ENCODE results near the gene TMED1. TPM values are rescaled to one million over a fixed set of nuclear protein-coding genes. Genes with fewer than 3 reads are reported as not detected.
A peak's percentile ranks its signal among the peaks of the same experiment; 100 is the strongest.
"Not testable (repeated sequence)": the region's sequence is repeated elsewhere in the genome, so short reads cannot be mapped to it uniquely, and the experiment has no call there.

The TMED1 gene
- total RNA-seq, 1 donor from 2014 or later, result 30.2 TPM

DNA sequence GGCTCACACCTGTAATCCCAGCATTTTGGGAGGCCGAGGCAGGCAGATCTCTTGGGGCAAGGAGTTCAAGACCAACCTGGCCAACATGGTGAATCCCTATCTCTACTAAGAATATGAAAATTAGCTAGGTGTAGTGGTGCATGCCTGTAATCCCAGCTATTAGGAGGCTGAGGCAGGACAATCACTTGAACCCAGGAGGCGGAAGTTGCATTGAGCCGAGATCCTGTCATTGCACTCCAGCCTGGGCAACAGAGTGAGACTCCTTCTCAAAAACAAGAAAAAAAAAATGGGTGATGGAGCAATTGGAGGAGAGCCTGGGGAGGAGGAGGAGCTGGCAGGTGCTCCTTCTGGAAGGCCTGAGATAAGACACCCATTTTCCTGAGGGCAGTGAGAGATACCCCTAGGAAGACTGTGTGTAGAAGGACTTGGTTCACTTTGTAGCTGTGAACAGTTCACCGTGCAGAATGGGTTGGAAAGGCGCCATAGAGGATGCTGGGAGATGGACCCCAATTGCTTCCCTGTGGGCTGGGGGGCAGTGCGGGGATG, 26.6 kb upstream of the TMED1 start:
- DNase-seq (ENCODE audit: low spot score), result no peak

- DNase-seq (ENCODE audit: low spot score), result no peak
These were observed 25.2 kb upstream of the TMED1 start for GRCh38 chr19:10861103-10861651.

GRCh38 chr19:10858204-10858828, 22.3 kb upstream of the TMED1 start:
- no peak for DNase-seq (ENCODE audit: low spot score)

- not testable (repeated sequence) for DNase-seq (ENCODE audit: low spot score)
These were observed 20.9 kb upstream of the TMED1 start for GRCh38 chr19:10856899-10857298.

DNA sequence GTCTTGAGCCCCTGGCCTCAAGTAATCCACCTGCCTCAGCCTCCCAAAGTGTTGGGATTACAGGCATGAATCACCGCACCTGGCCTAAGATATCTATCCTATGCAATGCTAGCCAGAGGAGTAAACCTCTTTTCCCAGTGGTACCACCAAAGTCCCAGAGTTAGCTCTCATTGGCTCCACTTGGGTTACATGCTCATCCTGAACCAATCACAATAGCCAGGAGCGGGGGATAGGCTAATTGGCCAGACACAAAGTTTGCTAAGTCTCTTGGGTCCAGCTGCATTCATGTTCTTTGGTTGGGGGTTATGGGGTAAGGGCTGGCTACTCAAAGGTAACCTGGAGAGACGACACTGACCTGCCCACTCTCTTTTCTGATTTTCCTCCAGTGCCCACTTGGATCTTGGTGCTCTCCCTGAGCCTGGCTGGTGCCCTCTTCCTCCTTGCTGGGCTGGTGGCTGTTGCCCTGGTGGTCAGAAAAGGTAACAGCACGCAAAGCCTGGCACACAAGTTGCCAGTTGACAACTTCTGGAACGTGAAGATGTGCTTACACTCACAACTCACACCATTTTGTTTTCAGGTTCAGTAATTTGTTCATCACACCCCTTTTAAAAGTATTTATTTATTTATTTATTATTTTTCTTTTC, 20.0 kb upstream of the TMED1 start:
- no peak for DNase-seq (ENCODE audit: low spot score)

DNA sequence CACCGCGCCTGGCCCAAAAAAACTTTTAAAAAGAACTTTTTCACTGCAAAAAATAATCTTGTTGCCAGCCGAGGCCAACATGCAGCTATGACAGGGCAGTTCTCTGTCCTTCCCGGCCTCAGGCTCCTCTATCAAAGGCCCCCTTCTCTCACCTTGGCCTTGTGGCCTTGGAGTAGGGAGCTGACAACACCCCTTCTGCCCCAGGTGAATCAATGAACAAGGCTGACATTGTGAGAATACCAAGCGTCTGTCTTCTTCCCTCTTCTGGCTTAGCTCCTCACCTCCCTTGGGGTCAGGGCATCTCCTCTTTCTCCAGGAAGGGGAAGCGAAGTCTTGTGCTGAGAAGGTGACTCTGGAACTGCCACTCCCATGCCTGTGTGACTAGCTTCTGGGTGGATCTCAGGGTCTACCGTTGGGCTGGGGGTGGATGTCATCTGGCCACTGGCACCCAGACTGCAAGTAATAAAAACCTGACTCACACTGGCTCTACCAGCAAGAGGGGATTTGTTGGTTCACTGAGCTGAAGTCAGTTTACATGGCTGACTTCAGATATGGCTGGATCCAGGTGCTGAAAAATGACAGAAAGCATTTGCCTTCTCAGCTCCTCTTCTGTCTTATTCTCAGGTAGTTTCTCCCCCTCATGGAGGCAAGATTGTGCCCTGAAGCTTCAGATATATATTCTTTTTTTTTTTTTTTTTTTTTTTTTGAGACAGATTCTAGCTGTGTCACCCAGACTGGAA, 18.5 kb upstream of the TMED1 start:
- no peak for DNase-seq (ENCODE audit: low spot score)

- DNase-seq (ENCODE audit: low spot score), result no peak
These were observed 16.9 kb upstream of the TMED1 start for GRCh38 chr19:10852941-10853340.

DNA sequence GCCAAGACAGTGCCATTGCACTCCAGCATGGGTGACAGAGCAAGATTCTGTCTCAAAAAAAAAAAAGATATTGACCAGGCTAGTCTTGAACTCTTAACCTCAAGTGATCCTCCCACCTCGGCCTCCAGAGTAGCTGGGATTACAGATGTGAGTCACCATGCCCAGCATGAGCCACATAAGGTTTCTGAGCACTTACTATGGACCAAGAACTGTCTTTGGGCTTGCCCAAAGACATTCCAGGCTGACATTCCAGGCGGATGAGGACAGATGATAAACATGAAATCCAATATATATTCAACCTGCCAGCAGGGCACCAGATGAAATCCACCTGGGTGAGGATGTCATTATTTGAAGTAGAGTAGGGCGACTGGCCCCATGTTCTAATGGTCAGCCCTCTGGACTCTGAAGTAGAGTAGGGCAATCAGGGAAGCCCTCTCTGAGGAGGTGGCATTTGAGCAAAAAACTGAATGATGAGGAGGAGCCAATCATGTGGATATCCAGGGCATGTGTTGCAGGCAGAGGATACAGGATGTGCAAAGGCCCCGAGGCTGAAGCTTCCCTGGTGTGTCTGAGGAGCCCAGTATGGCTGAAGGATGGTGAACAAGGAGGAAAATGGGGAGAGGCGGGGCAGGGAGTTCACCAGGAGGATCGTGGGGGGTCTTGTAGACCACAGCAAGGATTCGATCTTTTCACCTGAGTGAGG, 16.2 kb upstream of the TMED1 start:
- no peak for DNase-seq (ENCODE audit: low spot score)

GRCh38 chr19:10850631-10851030, 14.6 kb upstream of the TMED1 start:
- DNase-seq (ENCODE audit: low spot score), result no peak

DNA sequence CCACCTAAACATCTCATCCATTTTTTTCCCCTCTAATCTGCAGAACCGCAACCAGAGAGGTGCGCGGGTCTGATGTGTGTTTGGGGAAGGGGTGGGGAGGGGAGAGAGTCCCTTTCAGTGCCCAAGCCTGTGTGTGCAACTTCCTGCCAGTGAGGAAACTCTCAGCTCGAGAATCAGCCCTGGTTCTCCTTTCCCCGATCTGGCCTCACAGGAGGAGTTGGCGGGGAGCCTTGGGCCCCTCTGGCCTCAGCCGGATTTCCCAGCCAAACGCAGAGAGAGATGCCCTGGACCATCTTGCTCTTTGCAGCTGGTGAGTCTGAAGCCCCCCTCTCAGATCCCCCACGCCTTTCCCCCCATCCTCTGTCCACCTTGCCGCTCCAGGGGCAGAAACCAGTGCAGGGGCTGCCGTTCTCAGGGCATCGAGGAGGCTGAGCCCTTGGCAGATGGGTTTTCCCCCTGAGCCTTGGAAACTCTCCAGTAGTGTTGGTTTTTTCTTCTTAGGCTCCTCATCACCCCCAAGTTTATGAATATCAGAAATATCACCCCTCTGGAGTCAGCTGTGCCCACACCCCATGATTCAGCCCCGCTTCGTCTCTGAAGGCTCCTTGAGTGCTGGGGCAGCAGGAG, 12.3 kb upstream of the TMED1 start, which contains the start of gene C19orf38:
Gene C19orf38 (plus strand): TSS at position 186 of the 627 bp plus-strand sequence. CDS start 94 bp downstream, at position 280.
- DNase-seq (ENCODE audit: low spot score), result no peak

DNA sequence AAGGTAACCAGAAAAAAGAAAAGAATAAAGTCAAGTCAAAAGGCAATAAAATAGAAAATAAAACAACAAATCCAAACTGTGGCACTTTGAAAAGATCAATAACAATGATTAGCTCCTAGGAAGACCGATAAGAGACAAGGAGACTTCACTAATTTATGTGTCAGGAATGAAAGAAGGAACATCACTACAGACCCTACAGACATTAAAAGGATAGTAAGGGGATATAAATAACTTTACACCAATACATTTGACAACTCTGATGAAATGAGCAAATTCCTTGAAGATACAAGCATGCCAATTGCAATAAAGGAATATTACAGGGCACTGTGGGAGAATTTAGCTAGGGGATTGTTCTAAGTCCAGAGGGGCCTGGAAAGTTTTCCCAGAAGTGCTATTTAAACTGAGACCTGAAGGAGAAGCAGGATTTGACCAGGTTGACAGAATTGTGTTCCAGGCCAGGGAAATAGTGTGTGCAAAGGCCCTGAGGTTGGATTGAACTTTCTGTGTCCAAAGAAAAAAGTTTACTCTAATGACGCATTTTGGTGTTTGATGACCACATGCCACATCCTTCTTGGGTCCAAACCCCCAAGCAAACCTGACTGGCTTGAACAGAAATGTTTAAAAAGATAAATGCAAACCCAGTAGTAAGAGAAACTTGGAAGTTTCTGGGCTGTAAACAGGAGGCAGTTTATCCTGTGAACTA, 10.6 kb upstream of the TMED1 start:
- no peak for DNase-seq (ENCODE audit: low spot score)

GRCh38 chr19:10842788-10843187, 6.8 kb upstream of the TMED1 start:
- no peak for DNase-seq (ENCODE audit: low spot score)

- DNase-seq (ENCODE audit: low spot score), result no peak
These were observed 3.4 kb upstream of the TMED1 start for GRCh38 chr19:10839114-10840050.

GRCh38 chr19:10838377-10838776, 2.4 kb upstream of the TMED1 start:
- DNase-seq (ENCODE audit: low spot score), result no peak

- not testable (repeated sequence) for DNase-seq (ENCODE audit: low spot score)
These were observed 1.6 kb upstream of the TMED1 start for GRCh38 chr19:10837649-10838048.

DNA sequence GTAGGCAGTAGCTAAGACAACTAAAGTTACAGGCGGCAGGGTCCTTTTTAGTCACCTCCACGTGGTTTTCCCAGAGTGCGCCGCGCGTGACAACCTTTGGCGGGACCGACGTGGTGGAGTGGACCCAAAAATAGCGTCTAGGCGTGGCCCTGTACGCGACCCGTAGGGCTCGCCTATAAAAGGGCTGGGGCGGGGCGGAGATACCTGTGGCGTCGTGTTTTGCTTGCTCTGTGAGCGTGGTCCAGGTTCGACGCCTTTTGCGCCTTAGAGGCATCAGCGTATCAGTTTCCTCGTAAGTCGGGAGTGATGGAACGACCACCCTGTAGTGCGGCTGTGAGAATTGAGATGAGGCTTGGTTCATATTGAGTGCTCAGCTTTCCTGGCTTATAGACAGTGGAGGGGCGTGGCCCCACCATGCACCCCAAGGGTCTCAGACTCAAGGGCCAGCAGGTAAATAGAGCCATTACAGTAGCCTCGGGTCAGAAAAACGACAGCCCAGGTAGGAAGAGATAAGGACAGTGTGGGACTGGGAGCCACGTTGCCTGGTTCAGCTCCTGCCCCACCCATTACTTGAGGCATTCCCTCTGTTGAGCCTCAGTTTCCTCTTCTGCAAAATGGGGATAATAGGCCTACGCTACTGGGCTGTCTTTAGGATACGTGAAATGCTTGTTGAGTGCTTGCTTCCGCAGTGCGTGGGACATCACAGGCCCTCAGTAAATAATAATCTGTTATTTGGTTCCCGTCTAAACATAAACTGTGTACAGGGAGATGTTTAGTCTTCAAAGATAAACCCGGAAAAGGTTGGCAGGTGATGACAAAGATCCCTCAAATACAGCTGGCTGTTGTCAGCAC, 693 bp upstream of the TMED1 start:
- DNase-seq (ENCODE audit: low spot score), result peak; percentile 85

DNA sequence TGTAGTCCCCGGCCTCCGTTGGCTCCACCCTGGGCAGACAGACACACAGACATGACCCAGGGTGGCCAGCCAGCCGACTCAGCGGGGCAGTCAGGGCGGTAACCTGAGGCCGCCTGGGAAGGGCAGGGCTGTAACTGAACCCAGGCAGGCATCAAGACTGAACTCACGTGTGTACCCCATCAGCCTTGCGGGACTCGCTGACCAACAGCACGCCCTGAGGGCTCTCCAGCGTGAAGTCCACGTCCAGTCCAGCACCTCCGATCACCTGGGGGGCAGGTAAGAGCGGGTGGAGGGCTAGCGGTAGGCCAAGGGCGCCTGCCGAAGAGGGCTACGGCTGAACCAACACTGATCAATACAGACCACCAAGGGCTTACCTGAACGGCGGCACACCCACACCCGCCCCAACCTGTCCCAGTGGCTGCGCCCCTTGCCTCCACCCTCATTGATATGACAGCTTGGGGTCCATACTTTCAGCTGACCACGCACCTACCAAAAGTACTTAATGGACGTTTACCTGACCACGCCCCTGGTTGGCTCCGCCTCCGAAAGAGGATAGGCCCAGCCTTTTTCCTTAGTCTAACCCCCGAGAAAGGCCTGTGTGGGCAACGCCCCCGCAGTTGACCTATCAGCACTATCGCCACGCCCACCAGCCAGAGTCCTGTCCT, 791 bp downstream of the TMED1 start:
- DNase-seq (ENCODE audit: low spot score), result no peak

DNA sequence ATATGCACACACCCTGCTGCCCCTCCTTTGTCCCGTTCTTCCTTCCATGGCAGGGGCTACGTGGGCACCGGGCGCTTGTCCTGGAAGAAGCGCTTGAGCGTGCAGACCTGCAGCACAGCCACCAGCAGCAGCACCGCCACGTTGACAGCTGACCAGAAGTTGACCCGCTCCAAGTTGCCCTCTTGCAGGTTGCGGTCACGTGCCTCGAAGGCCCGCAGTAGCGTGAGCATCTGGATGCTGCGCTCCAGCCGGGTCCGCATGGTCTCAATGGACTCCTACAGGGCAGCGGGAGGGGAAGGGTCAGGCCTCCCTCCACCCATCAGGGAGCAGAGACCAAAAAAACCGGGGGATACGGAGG, 3.1 kb downstream of the TMED1 start:
- DNase-seq (ENCODE audit: low spot score), result no peak

Measured in mucosa of gallbladder (tissue), 1 donor.